ENCODE results near the gene VIPAS39. TPM values are rescaled to one million over a fixed set of nuclear protein-coding genes. Genes with fewer than 3 reads are reported as not detected.
"Not testable (repeated sequence)": the region's sequence is repeated elsewhere in the genome, so short reads cannot be mapped to it uniquely, and the experiment has no call there.

The VIPAS39 gene
- total RNA-seq, 1 donor from 2014 or later = 41.2 TPM

DNA sequence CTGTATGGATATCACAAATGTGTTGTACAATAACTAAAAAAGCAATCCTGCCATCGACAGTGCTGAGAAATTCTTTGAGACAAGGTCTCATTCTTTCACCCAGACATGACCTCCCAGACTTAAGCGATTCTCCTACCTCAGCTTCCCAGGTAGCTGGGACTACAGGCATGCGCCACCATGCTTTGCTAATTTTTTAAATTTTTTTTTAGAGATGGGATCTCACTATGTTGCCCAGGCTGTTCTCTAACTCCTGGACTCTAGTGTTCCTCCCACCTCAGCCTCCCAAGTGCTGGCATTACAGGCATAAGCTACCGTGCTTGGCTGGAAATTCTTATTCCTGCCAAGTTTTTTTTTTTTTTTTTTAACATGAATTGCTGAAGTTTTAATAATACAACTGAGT is 17.5 kb downstream of the VIPAS39 start:
- H3K27me3 ChIP-seq (ENCODE audit: control insufficient read depth in 3 of 3, insufficient read depth in 3 of 3, low read length in 3 of 3) = no peaks in the 10 kb centered on the region
- peaks cover 41 to 69% (median 59%) of the 10 kb centered on the region in 3 donors for H3K36me3 ChIP-seq (ENCODE audit: control insufficient read depth in 3 of 3, insufficient read depth in 3 of 3, low read length in 3 of 3)
- H3K27ac ChIP-seq (ENCODE audit: low read depth, low read length) = no peak overlapping the region
- H3K4me1 ChIP-seq (ENCODE audit: control insufficient read depth in 3 of 3, insufficient read depth in 3 of 3, low read length in 3 of 3) = no peaks in the 10 kb centered on the region
- no peak overlapping the region for H3K9ac ChIP-seq (ENCODE audit: low read depth in 1 of 3, low read length in 3 of 3)
- H3K4me3 ChIP-seq (ENCODE audit: low read length in 3 of 3) = no peak overlapping the region
- no peaks in the 10 kb centered on the region for H3K9me3 ChIP-seq (ENCODE audit: control insufficient read depth in 3 of 3, low read length in 3 of 3)

DNA sequence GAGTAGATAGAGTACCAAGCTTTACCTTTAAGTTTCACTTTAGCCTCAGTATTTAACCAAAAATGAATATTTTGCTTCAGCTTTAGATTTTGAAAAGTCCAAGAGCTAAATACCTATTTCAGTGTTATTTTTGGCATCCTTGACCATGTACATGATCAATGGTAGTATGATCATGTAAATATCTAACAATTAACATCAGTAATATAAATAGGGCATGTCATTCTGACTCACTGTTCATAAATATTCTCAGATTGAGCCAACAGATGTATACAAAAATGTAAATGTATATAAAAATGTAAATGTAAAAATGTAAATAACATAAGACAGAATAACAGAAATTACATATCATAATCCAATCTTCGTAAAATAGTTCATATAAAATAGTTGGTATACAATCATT is 18.8 kb downstream of the VIPAS39 start:
- Histone ChIP-seq H3K27me3 (ENCODE audit: control insufficient read depth in 3 of 3, insufficient read depth in 3 of 3, low read length in 3 of 3) (no peaks in the 10 kb centered on the region), H3K27ac (ENCODE audit: low read depth, low read length) (no peak overlapping the region), H3K9me3 (ENCODE audit: control insufficient read depth in 3 of 3, low read length in 3 of 3) (no peaks in the 10 kb centered on the region), H3K4me1 (ENCODE audit: control insufficient read depth in 3 of 3, insufficient read depth in 3 of 3, low read length in 3 of 3) (no peaks in the 10 kb centered on the region), H3K36me3 (ENCODE audit: control insufficient read depth in 3 of 3, insufficient read depth in 3 of 3, low read length in 3 of 3) (peaks cover 43 to 72% (median 61%) of the 10 kb centered on the region in 3 donors), H3K4me3 (ENCODE audit: low read length in 3 of 3) (no peak overlapping the region), H3K9ac (ENCODE audit: low read depth in 1 of 3, low read length in 3 of 3) (no peak overlapping the region)

DNA sequence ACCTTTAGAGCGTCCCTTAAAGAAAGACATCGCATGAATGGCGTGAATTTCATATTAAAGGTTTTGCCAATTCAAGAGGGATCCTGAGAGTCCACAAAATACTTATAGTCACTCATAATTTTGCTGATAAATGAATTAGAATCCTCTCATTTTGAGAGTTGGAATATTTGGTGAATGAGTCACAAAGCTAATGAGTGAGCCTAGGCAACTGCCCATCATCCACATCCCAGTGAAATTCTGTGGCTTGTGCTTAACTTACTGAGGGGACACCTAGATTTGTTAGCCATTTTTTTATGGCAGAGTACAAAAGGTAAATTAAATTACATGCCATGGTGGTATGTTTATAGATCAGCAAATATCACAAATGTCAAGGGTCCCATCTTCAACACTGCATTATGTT is 21.4 kb downstream of the VIPAS39 start:
- Histone ChIP-seq H3K9me3 (ENCODE audit: control insufficient read depth in 3 of 3, low read length in 3 of 3) (no peaks in the 10 kb centered on the region), H3K27me3 (ENCODE audit: control insufficient read depth in 3 of 3, insufficient read depth in 3 of 3, low read length in 3 of 3) (no peaks in the 10 kb centered on the region), H3K9ac (ENCODE audit: low read depth in 1 of 3, low read length in 3 of 3) (no peak overlapping the region), H3K27ac (ENCODE audit: low read depth, low read length) (no peak overlapping the region), H3K4me1 (ENCODE audit: control insufficient read depth in 3 of 3, insufficient read depth in 3 of 3, low read length in 3 of 3) (no peaks in the 10 kb centered on the region), H3K36me3 (ENCODE audit: control insufficient read depth in 3 of 3, insufficient read depth in 3 of 3, low read length in 3 of 3) (peaks cover 24 to 58% (median 47%) of the 10 kb centered on the region in 3 donors), H3K4me3 (ENCODE audit: low read length in 3 of 3) (no peak overlapping the region)

DNA sequence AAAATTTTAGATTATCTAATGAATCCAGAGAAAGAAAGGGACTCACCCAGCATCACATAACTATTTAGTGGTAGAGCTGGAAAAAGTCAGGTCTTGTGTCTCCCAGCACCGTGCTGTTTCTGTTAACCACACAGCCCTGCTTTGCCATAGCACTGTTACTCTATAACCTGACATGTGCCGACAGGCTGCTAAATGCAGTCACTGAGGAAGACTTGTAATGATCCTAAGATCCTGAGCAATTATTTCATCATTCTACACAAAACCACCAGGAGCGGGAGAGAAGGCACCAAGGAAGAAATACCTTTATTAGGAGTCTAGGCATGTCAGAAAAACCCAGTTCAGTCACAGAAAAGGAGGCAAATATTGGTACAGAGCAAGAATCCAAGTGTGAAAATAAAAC is 31.0 kb downstream of the VIPAS39 start:
- Histone ChIP-seq H3K4me3 (ENCODE audit: low read length in 3 of 3) (no peak overlapping the region), H3K9ac (ENCODE audit: low read depth in 1 of 3, low read length in 3 of 3) (no peak overlapping the region), H3K9me3 (ENCODE audit: control insufficient read depth in 3 of 3, low read length in 3 of 3) (no peaks in the 10 kb centered on the region), H3K36me3 (ENCODE audit: control insufficient read depth in 3 of 3, insufficient read depth in 3 of 3, low read length in 3 of 3) (peaks cover 47 to 82% (median 75%) of the 10 kb centered on the region in 3 donors), H3K27me3 (ENCODE audit: control insufficient read depth in 3 of 3, insufficient read depth in 3 of 3, low read length in 3 of 3) (no peaks in the 10 kb centered on the region), H3K27ac (ENCODE audit: low read depth, low read length) (no peak overlapping the region), H3K4me1 (ENCODE audit: control insufficient read depth in 3 of 3, insufficient read depth in 3 of 3, low read length in 3 of 3) (no peaks in the 10 kb centered on the region)

DNA sequence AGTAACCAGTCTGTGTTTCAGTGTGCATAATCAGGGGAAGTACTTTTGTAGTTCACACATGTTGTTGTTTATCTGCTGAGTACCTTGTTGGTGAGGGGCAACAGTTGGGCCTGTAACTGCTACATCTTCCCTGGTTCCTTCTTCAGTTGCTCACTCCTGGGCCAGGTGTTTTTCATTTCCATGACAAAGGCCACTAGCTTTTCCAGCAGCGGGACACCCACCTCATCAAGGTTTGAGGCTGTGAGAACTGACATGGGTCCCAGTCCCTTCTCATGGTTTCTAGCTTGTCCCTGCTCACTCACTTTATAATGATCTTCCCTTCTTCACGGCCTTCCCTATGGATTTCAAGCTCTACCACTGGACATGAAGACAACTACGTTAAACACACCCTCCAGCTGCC is 32.5 kb downstream of the VIPAS39 start:
- Histone ChIP-seq H3K27ac (ENCODE audit: low read depth, low read length) (no peak overlapping the region), H3K9me3 (ENCODE audit: control insufficient read depth in 3 of 3, low read length in 3 of 3) (peaks cover 0 to under 1% (median 0%) of the 10 kb centered on the region in 3 donors), H3K27me3 (ENCODE audit: control insufficient read depth in 3 of 3, insufficient read depth in 3 of 3, low read length in 3 of 3) (no peaks in the 10 kb centered on the region), H3K36me3 (ENCODE audit: control insufficient read depth in 3 of 3, insufficient read depth in 3 of 3, low read length in 3 of 3) (peaks cover 47 to 79% (median 71%) of the 10 kb centered on the region in 3 donors), H3K4me3 (ENCODE audit: low read length in 3 of 3) (no peak overlapping the region), H3K4me1 (ENCODE audit: control insufficient read depth in 3 of 3, insufficient read depth in 3 of 3, low read length in 3 of 3) (no peaks in the 10 kb centered on the region), H3K9ac (ENCODE audit: low read depth in 1 of 3, low read length in 3 of 3) (no peak overlapping the region)

DNA sequence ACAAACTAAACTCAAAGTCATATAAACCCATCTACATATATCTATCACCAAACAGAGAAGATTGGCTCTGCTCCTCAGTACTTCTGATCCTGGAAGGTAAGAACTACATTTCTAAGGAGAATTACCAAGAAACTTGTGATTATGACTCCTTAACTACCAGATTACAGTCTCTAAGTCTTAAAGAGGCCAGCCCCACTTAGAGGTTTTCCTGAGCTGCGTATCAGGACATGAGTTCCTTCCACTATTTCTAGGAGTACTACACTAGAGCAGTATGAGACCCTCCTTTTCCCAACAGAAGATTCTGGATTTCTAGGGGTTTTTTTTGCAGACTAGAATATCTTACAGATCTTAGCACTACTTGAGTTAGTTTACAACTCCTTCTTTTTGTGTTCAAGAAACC is 34.0 kb downstream of the VIPAS39 start, which contains the start of gene NOXRED1:
Gene NOXRED1, minus strand, starts transcription at position 101 of the 400 bp plus-strand sequence. CDS start 634 bp downstream, outside the sequence.
- no peaks in the 10 kb centered on the region for H3K4me1 ChIP-seq (ENCODE audit: control insufficient read depth in 3 of 3, insufficient read depth in 3 of 3, low read length in 3 of 3)
- H3K27me3 ChIP-seq (ENCODE audit: control insufficient read depth in 3 of 3, insufficient read depth in 3 of 3, low read length in 3 of 3) = no peaks in the 10 kb centered on the region
- no peak within 1 kb of the TSS for H3K9ac ChIP-seq (ENCODE audit: low read depth in 1 of 3, low read length in 3 of 3)
- H3K36me3 ChIP-seq (ENCODE audit: control insufficient read depth in 3 of 3, insufficient read depth in 3 of 3, low read length in 3 of 3) = peaks cover 35 to 64% (median 57%) of the 10 kb centered on the region in 3 donors
- H3K4me3 ChIP-seq (ENCODE audit: low read length in 3 of 3) = no peak within 1 kb of the TSS
- peaks cover 0 to 4% (median 0%) of the 10 kb centered on the region in 3 donors for H3K9me3 ChIP-seq (ENCODE audit: control insufficient read depth in 3 of 3, low read length in 3 of 3)
- H3K27ac ChIP-seq (ENCODE audit: low read depth, low read length) = no peak within 1 kb of the TSS

DNA sequence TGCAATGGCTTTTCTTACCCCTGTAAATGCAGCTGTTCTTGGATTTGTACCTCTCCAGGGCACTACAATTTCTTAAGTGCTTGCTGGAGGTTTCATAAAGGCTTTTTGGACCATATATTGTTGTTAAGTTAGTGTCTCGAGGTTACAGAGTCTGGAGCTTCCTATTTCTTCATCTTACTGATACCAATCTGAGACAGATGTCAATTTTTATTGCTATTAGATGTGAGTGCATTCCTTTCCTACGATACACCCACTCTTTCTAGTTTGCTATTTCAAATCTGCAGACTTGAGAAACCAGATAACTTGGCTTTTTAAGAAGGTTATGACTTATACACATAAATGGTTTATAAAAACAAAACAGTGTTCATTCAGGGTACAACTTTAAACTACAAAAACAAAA is 36.2 kb downstream of the VIPAS39 start:
- peaks cover 0 to 4% (median 0%) of the 10 kb centered on the region in 3 donors for H3K9me3 ChIP-seq (ENCODE audit: control insufficient read depth in 3 of 3, low read length in 3 of 3)
- H3K27ac ChIP-seq (ENCODE audit: low read depth, low read length) = no peak overlapping the region
- H3K4me1 ChIP-seq (ENCODE audit: control insufficient read depth in 3 of 3, insufficient read depth in 3 of 3, low read length in 3 of 3) = no peaks in the 10 kb centered on the region
- H3K27me3 ChIP-seq (ENCODE audit: control insufficient read depth in 3 of 3, insufficient read depth in 3 of 3, low read length in 3 of 3) = no peaks in the 10 kb centered on the region
- H3K9ac ChIP-seq (ENCODE audit: low read depth in 1 of 3, low read length in 3 of 3) = no peak overlapping the region
- no peak overlapping the region for H3K4me3 ChIP-seq (ENCODE audit: low read length in 3 of 3)
- peaks cover 14 to 42% (median 35%) of the 10 kb centered on the region in 3 donors for H3K36me3 ChIP-seq (ENCODE audit: control insufficient read depth in 3 of 3, insufficient read depth in 3 of 3, low read length in 3 of 3)

DNA sequence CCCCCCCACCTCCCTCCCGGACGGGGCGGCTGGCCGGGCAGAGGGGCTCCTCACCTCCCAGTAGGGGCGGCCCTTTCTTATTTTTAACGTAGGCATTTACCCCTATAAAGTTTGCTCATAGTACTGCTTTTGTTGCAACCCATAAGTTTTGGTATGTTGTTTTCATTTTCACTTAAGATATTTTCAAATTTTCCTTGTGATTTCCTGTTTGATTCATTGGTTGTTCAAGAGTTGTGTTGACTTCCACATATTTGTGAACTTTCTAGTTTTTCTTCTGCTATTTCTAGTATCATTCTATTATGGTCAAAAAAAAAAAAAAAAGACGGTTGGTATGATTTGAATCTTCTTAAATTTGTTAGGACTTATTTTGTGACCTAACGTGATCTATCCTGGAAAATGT is 40.6 kb downstream of the VIPAS39 start:
- no peaks in the 10 kb centered on the region for H3K4me1 ChIP-seq (ENCODE audit: control insufficient read depth in 3 of 3, insufficient read depth in 3 of 3, low read length in 3 of 3)
- peaks cover 0 to 6% (median 0%) of the 10 kb centered on the region in 3 donors for H3K36me3 ChIP-seq (ENCODE audit: control insufficient read depth in 3 of 3, insufficient read depth in 3 of 3, low read length in 3 of 3)
- H3K4me3 ChIP-seq (ENCODE audit: low read length in 3 of 3) = no peak overlapping the region
- H3K9me3 ChIP-seq (ENCODE audit: control insufficient read depth in 3 of 3, low read length in 3 of 3) = peaks cover 0 to 4% (median 0%) of the 10 kb centered on the region in 3 donors
- H3K9ac ChIP-seq (ENCODE audit: low read depth in 1 of 3, low read length in 3 of 3) = no peak overlapping the region
- no peak overlapping the region for H3K27ac ChIP-seq (ENCODE audit: low read depth, low read length)
- no peaks in the 10 kb centered on the region for H3K27me3 ChIP-seq (ENCODE audit: control insufficient read depth in 3 of 3, insufficient read depth in 3 of 3, low read length in 3 of 3)

DNA sequence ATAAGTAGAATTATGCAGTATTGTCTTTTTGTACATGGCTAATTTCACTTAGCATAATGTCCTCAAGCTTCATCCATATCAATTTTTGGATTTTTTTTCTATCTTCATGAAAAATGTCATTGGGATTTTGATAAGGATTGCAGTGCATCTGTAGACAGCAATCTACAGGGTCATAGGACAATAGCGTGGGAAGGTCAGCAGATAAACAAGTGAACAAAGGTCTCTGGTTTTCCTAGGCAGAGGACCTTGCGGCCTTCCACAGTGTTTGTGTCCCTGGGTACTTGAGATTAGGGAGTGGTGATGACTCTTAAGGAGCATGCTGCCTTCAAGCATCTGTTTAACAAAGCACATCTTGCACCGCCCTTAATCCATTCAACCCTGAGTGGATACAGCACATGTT is 41.3 kb downstream of the VIPAS39 start:
- H3K9ac ChIP-seq (ENCODE audit: low read depth in 1 of 3, low read length in 3 of 3); H3K36me3 ChIP-seq (ENCODE audit: control insufficient read depth in 3 of 3, insufficient read depth in 3 of 3, low read length in 3 of 3); H3K4me1 ChIP-seq (ENCODE audit: control insufficient read depth in 3 of 3, insufficient read depth in 3 of 3, low read length in 3 of 3); H3K27me3 ChIP-seq (ENCODE audit: control insufficient read depth in 3 of 3, insufficient read depth in 3 of 3, low read length in 3 of 3); H3K27ac ChIP-seq (ENCODE audit: low read depth, low read length); H3K9me3 ChIP-seq (ENCODE audit: control insufficient read depth in 3 of 3, low read length in 3 of 3); H3K4me3 ChIP-seq (ENCODE audit: low read length in 3 of 3): not testable (repeated sequence)

DNA sequence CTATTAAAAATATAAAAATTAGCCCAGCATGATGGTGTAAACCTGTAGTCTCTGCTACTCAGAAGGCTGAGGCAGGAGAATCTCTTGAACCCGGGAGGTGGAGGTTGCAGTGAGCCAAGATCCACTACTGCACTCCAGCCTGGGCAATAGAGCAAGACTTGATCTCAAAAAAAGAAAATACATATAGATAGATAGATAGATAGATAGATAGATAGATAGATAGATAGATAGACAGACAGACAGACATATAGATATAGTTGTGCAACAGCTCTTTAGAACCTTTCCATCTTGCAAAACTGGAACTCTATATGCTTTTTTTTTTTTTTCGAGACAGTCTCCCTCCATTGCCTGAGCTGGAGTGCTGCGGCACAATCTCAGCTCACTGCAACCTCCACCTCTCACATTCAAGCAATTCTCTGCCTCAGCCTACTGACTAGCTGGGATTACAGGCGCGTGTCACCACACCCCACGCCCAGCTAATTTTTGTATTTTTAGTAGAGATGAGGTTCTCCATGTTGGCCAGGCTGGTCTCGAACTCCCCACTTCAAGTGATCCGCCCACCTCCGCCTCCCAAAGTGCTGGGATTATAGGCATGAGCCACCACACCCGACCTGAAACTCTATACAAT is 41.9 kb downstream of the VIPAS39 start:
- not testable (repeated sequence) for H3K27me3 ChIP-seq (ENCODE audit: control insufficient read depth in 3 of 3, insufficient read depth in 3 of 3, low read length in 3 of 3); H3K27ac ChIP-seq (ENCODE audit: low read depth, low read length); H3K4me3 ChIP-seq (ENCODE audit: low read length in 3 of 3); H3K36me3 ChIP-seq (ENCODE audit: control insufficient read depth in 3 of 3, insufficient read depth in 3 of 3, low read length in 3 of 3); H3K9ac ChIP-seq (ENCODE audit: low read depth in 1 of 3, low read length in 3 of 3); H3K4me1 ChIP-seq (ENCODE audit: control insufficient read depth in 3 of 3, insufficient read depth in 3 of 3, low read length in 3 of 3); H3K9me3 ChIP-seq (ENCODE audit: control insufficient read depth in 3 of 3, low read length in 3 of 3)

Data from skeletal muscle tissue (tissue), 4 donors.